ENCODE data around the gene OR10V1.

DNA sequence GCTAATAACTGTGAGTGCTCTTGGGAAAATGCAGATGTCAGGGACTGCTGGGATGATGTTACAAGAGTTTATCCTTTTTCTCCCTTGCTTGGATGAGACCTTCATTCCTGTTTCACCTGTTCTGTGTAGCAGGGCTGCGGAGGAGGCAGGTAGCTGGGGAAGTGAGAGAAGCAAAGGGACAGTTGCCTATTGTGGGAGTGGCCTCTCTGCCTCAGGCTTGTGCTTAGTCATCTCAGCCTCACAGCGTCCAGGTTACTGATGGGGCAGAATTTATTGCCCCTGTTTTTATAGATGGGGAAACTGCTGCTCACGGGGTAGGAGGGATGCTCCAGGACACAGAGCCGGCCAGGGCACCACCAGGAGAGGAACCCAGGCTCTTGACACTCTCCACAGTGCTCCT lies 43.2 kb upstream of the OR10V1 start:
- TF ChIP-seq, protein P1, sequence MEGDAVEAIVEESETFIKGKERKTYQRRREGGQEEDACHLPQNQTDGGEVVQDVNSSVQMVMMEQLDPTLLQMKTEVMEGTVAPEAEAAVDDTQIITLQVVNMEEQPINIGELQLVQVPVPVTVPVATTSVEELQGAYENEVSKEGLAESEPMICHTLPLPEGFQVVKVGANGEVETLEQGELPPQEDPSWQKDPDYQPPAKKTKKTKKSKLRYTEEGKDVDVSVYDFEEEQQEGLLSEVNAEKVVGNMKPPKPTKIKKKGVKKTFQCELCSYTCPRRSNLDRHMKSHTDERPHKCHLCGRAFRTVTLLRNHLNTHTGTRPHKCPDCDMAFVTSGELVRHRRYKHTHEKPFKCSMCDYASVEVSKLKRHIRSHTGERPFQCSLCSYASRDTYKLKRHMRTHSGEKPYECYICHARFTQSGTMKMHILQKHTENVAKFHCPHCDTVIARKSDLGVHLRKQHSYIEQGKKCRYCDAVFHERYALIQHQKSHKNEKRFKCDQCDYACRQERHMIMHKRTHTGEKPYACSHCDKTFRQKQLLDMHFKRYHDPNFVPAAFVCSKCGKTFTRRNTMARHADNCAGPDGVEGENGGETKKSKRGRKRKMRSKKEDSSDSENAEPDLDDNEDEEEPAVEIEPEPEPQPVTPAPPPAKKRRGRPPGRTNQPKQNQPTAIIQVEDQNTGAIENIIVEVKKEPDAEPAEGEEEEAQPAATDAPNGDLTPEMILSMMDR (IDR thresholded peaks at IDR 0.05), result no peak
- TF ChIP-seq POLR2AphosphoS5 (IDR thresholded peaks at IDR 0.05), result no peak
